A673 (cell line): ENCODE results near the gene PROK2. TPM values are rescaled to one million over a fixed set of nuclear protein-coding genes. Genes with fewer than 3 reads are reported as not detected.

Experiments used
- BruUV-seq: library from RNA; stranded (reverse); fragments of 400-500 nt; replicated peaks from 2 replicates; lab custom pipeline; 2021; lab: Mats Ljungman, UMichigan
- CTCF ChIA-PET: fragments of 300-600 bp; sonication (Branson Sonifier 250); formaldehyde crosslinking; loops from one replicate; lab custom pipeline; 2022; ENCODE audit warnings: antibody characterized with exemption; lab: Charles Lee
- POLR2A ChIA-PET: fragments of 300-600 bp; sonication (Branson Sonifier 250); formaldehyde crosslinking; loops from one replicate; lab custom pipeline; 2022; ENCODE audit warnings: antibody characterized with exemption; ENCODE audit not compliant: low non-redundant PET; lab: Charles Lee
- DNase-seq: peaks from one replicate; pipeline ENCODE4 v3.0.0-alpha.2; 2015; ENCODE audit warnings: low spot score
- H3K27ac ChIP-seq: fragments of 200-600 bp; sonication (generic); 2 replicates; pipeline ENCODE4 v1.5.1; 2016; ENCODE audit warnings: mixed run types, low read depth, mild to moderate bottlenecking, mixed read lengths, antibody characterized with exemption, low read length; ENCODE audit not compliant: poor library complexity, severe bottlenecking
- H3K27me3 ChIP-seq: fragments of 200-600 bp; sonication (generic); replicated peaks from 2 replicates; pipeline ENCODE4 v1.6.1; 2017; ENCODE audit warnings: mixed run types, low read depth, mild to moderate bottlenecking, mixed read lengths, antibody characterized with exemption, low read length; ENCODE audit not compliant: insufficient read depth, poor library complexity
- H3K36me3 ChIP-seq: fragments of 200-600 bp; sonication (generic); 2 replicates; pipeline ENCODE4 v1.6.1; 2016; ENCODE audit warnings: mixed run types, mild to moderate bottlenecking, mixed read lengths, antibody characterized with exemption, low read length; ENCODE audit not compliant: insufficient read depth, poor library complexity, severe bottlenecking
- H3K4me1 ChIP-seq: fragments of 200-600 bp; sonication (generic); 2 replicates; pipeline ENCODE4 v1.6.1; 2017; ENCODE audit warnings: mixed run types, mild to moderate bottlenecking, mixed read lengths, antibody characterized with exemption, low read length; ENCODE audit not compliant: insufficient read depth, poor library complexity, severe bottlenecking
- H3K4me3 ChIP-seq: fragments of 200-600 bp; sonication (generic); 2 replicates; pipeline ENCODE4 v1.5.1; 2016; ENCODE audit warnings: low read depth, mixed run types, mild to moderate bottlenecking, mixed read lengths, low read length; ENCODE audit not compliant: poor library complexity, severe bottlenecking
- H3K9me3 ChIP-seq: fragments of 200-600 bp; sonication (generic); 2 replicates; pipeline ENCODE4 v1.6.1; 2016; ENCODE audit warnings: mixed run types, low read depth, mild to moderate bottlenecking, mixed read lengths, antibody characterized with exemption, low read length; ENCODE audit not compliant: poor library complexity, severe bottlenecking
- CTCF ChIP-seq: fragments of 300-800, 200-600 bp; sonication (generic); conservative IDR thresholded peaks from 2 replicates; pipeline ENCODE4 v1.5.1; 2017; ENCODE audit warnings: low read depth, mild to moderate bottlenecking, antibody characterized with exemption, low read length, moderate library complexity, mixed read lengths
- EZH2 ChIP-seq: fragments of 200-600 bp; sonication (generic); IDR thresholded peaks from 2 replicates; pipeline ENCODE4 v1.6.1; 2017; ENCODE audit warnings: borderline replicate concordance, low read depth, mild to moderate bottlenecking, mixed read lengths, antibody characterized with exemption, low read length; ENCODE audit not compliant: poor library complexity, severe bottlenecking
- intact Hi-C: fragments of 100-400 bp; cut with micrococcal nuclease; formaldehyde crosslinking; loops from one replicate; pipeline ENCODE4 v1.10.0; 2022; ENCODE audit not compliant: unreplicated experiment
- total RNA-seq: library from RNA; stranded (reverse); gene quantifications from 2 replicates; pipeline ENCODE4 v1.2.3, GENCODE V29; 2021

The PROK2 gene
- total RNA-seq, 1 experiment from 2014 or later: 1.6 TPM

DNA sequence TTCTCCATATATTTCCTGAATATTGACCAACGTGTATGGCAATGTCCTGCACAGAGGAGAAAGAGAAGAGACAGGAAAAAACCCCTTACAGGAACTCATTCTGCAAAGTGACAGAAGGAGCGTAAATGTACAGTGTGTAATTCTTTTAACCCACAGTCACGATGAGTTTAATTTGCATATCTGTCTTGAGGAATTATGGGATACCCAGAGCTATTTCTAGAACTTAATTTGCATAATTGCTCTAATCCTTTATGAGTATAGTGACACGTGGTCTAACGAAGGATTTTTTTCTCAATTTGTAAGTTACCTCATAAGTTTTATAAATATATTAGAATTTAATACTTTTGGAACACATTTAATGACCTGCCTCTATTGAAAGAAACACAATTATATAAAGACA is 21.5 kb downstream of the PROK2 start:
- ChIA-PET POLR2A (no interaction called here), CTCF (no interaction called here)
- TF ChIP-seq CTCF: no peak
- TF ChIP-seq EZH2: no peak
- no peaks in the 10 kb centered on the region for H3K36me3 ChIP-seq
- no peaks in the 10 kb centered on the region for H3K9me3 ChIP-seq
- H3K4me3 ChIP-seq: no peak overlapping the region
- no peak overlapping the region for H3K27ac ChIP-seq
- intact Hi-C loops: no loop called here
- no peaks in the 10 kb centered on the region for H3K4me1 ChIP-seq
- H3K27me3 ChIP-seq: no peaks in the 10 kb centered on the region
- BruUV-seq: no TSS peak
- peak; percentile 21 for DNase-seq

DNA sequence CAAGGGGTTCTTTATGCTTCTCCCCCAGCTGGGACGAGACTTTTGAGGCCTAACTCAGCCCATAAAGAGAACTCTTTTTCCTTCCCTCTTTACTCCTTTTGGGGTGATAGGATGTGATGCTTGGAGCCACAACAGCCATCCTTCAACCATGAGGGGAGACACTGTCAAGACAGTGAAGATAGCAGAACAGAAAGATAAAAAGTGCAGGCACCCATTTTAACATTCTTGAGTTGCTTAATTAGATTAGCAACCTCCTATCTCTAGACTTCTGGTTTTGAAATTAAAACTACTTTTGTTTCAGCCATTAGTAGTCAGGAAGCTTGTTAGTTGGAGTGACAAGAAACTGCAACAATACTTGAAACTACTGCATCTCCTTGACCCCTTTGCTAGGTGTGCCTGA is 24.8 kb downstream of the PROK2 start:
- Histone ChIP-seq H3K27ac (no peak overlapping the region), H3K36me3 (no peaks in the 10 kb centered on the region), H3K27me3 (no peaks in the 10 kb centered on the region), H3K4me3 (no peak overlapping the region), H3K4me1 (no peaks in the 10 kb centered on the region), H3K9me3 (no peaks in the 10 kb centered on the region)
- POLR2A ChIA-PET: no interaction called here
- TF ChIP-seq CTCF (no peak), EZH2 (no peak)
- no TSS peak for BruUV-seq
- CTCF ChIA-PET: no interaction called here
- intact Hi-C loops: no loop called here
- DNase-seq: no peak

GRCh38 chr3:71759401-71759800 is 25.5 kb downstream of the PROK2 start:
- no peaks in the 10 kb centered on the region for H3K9me3 ChIP-seq
- no peaks in the 10 kb centered on the region for H3K4me1 ChIP-seq
- no peaks in the 10 kb centered on the region for H3K27me3 ChIP-seq
- ChIA-PET POLR2A (no interaction called here), CTCF (no interaction called here)
- H3K36me3 ChIP-seq: no peaks in the 10 kb centered on the region
- DNase-seq: no peak
- no peak overlapping the region for H3K4me3 ChIP-seq
- no TSS peak for BruUV-seq
- TF ChIP-seq EZH2: no peak
- TF ChIP-seq CTCF: no peak
- no peak overlapping the region for H3K27ac ChIP-seq
- intact Hi-C loops: no loop called here
